H9 (cell line): ENCODE results near the gene NCMAP. TPM values are rescaled to one million over a fixed set of nuclear protein-coding genes. Genes with fewer than 3 reads are reported as not detected.
A peak's percentile ranks its signal among the peaks of the same experiment; 100 is the strongest.

ENCODE experiments used
- DNase-seq: peaks from one replicate; pipeline ENCODE4 v3.0.0-alpha.2; 2017
- H2AFZ ChIP-seq: one replicate; pipeline ENCODE4 v1.6.1; 2013; ENCODE audit warnings: mild to moderate bottlenecking, low read length, control low read depth, moderate library complexity
- H2AK5ac ChIP-seq: 2 replicates; pipeline ENCODE4 v1.6.1; 2013; ENCODE audit warnings: low read length, control low read depth, mixed read lengths; ENCODE audit not compliant: insufficient read length
- H2BK120ac ChIP-seq: one replicate; pipeline ENCODE4 v1.6.1; 2013; ENCODE audit warnings: low read depth, mild to moderate bottlenecking, low read length, control low read depth, inconsistent platforms; ENCODE audit not compliant: poor library complexity, severe bottlenecking
- H2BK12ac ChIP-seq: 2 replicates; pipeline ENCODE4 v1.6.1; 2013; ENCODE audit warnings: low read length, control low read depth, mixed read lengths, low read depth; ENCODE audit not compliant: insufficient read length
- H2BK15ac ChIP-seq: 2 replicates; pipeline ENCODE4 v1.6.1; 2013; ENCODE audit warnings: low read depth, low read length, control low read depth
- H2BK20ac ChIP-seq: one replicate; pipeline ENCODE4 v1.6.1; 2013; ENCODE audit warnings: low read depth, mild to moderate bottlenecking, low read length, control low read depth, inconsistent platforms; ENCODE audit not compliant: poor library complexity, severe bottlenecking
- H2BK5ac ChIP-seq: 2 replicates; pipeline ENCODE4 v1.6.1; 2013; ENCODE audit warnings: low read length, control low read depth, mixed read lengths; ENCODE audit not compliant: insufficient read length
- H3K14ac ChIP-seq: 2 replicates; pipeline ENCODE4 v1.6.1; 2013; ENCODE audit warnings: low read length, control low read depth; ENCODE audit not compliant: insufficient read depth
- H3K18ac ChIP-seq: 2 replicates; pipeline ENCODE4 v1.6.1; 2013; ENCODE audit warnings: low read depth, mild to moderate bottlenecking, mixed read lengths, low read length, control low read depth; ENCODE audit not compliant: insufficient read length
- H3K23ac ChIP-seq: 2 replicates; pipeline ENCODE4 v1.6.1; 2013; ENCODE audit warnings: low read length, control low read depth, mixed read lengths, low read depth; ENCODE audit not compliant: insufficient read length
- H3K23me2 ChIP-seq: 2 replicates; pipeline ENCODE4 v1.6.1; 2013; ENCODE audit warnings: low read depth, mild to moderate bottlenecking, mixed read lengths, low read length, control low read depth; ENCODE audit not compliant: insufficient read length, poor library complexity, severe bottlenecking
- H3K27ac ChIP-seq: 2 replicates; pipeline ENCODE4 v1.5.1; 2013; ENCODE audit warnings: low read length, control low read depth, mixed read lengths, low read depth; ENCODE audit not compliant: insufficient read length
- H3K27me3 ChIP-seq: 2 replicates; pipeline ENCODE4 v1.6.1; 2013; ENCODE audit warnings: low read length, control low read depth, inconsistent platforms; ENCODE audit not compliant: insufficient read depth
- H3K4ac ChIP-seq: 2 replicates; pipeline ENCODE4 v1.6.1; 2013; ENCODE audit warnings: low read depth, mild to moderate bottlenecking, control low read depth, inconsistent platforms, low read length, moderate library complexity
- H3K4me1 ChIP-seq: 2 replicates; pipeline ENCODE4 v1.6.1; 2013; ENCODE audit warnings: low read length, control low read depth, inconsistent platforms; ENCODE audit not compliant: insufficient read depth
- H3K4me2 ChIP-seq: 2 replicates; pipeline ENCODE4 v1.6.1; 2013; ENCODE audit warnings: low read length, control low read depth, mixed read lengths; ENCODE audit not compliant: insufficient read length, insufficient read depth
- H3K56ac ChIP-seq: 2 replicates; pipeline ENCODE4 v1.6.1; 2013; ENCODE audit warnings: low read depth, mild to moderate bottlenecking, mixed read lengths, low read length, control low read depth; ENCODE audit not compliant: insufficient read length
- H3K79me1 ChIP-seq: 2 replicates; pipeline ENCODE4 v1.6.1; 2013; ENCODE audit warnings: low read depth, mild to moderate bottlenecking, moderate library complexity, low read length, control low read depth, inconsistent platforms; ENCODE audit not compliant: insufficient read depth, poor library complexity, severe bottlenecking
- H3K79me2 ChIP-seq: 2 replicates; pipeline ENCODE4 v1.6.1; 2013; ENCODE audit warnings: low read length, control low read depth, inconsistent platforms; ENCODE audit not compliant: insufficient read depth
- H3K9ac ChIP-seq: 2 replicates; pipeline ENCODE4 v1.6.1; 2013; ENCODE audit warnings: low read length, control low read depth, mixed read lengths; ENCODE audit not compliant: insufficient read length; ENCODE audit errors: extremely low read depth
- H3K9me3 ChIP-seq: one replicate; pipeline ENCODE4 v1.6.1; 2013; ENCODE audit warnings: low read depth, low read length, inconsistent platforms; ENCODE audit not compliant: control insufficient read depth
- H3T11ph ChIP-seq: one replicate; pipeline ENCODE4 v1.6.1; 2013; ENCODE audit warnings: mild to moderate bottlenecking, low read length, control low read depth, inconsistent platforms
- H4K20me1 ChIP-seq: one replicate; pipeline ENCODE4 v1.6.1; 2013; ENCODE audit not compliant: control insufficient read depth, insufficient read length, insufficient read depth
- H4K5ac ChIP-seq: 2 replicates; pipeline ENCODE4 v1.6.1; 2013; ENCODE audit warnings: low read depth, mild to moderate bottlenecking, mixed read lengths, low read length, control low read depth; ENCODE audit not compliant: insufficient read length
- H4K8ac ChIP-seq: replicated peaks from 2 replicates; pipeline ENCODE4 v1.6.1; 2013; ENCODE audit warnings: low read length, control low read depth, mixed read lengths, low read depth; ENCODE audit not compliant: insufficient read length
- H4K91ac ChIP-seq: 2 replicates; pipeline ENCODE4 v1.6.1; 2013; ENCODE audit warnings: low read depth, mild to moderate bottlenecking, moderate library complexity, mixed read lengths, low read length, control low read depth; ENCODE audit not compliant: insufficient read length
- H3K27ac Mint-ChIP-seq, 3 experiments: 2 replicates in 2 of 3; 3 replicates in 1 of 3; pipeline ENCODE4 v1.8.0; 2020 to 2021; ENCODE audit warnings: mixed read lengths in 3 of 3, mild to moderate bottlenecking in 1 of 3, moderate library complexity in 1 of 3
- H3K27me3 Mint-ChIP-seq: 2 replicates; pipeline ENCODE4 v1.8.0; 2021; ENCODE audit warnings: low read depth, mild to moderate bottlenecking, moderate library complexity, mixed read lengths
- H3K36me3 Mint-ChIP-seq, 3 experiments: 2 replicates in 2 of 3; 3 replicates in 1 of 3; pipeline ENCODE4 v1.8.0; 2020 to 2021; ENCODE audit warnings: low read depth in 3 of 3, mixed read lengths in 3 of 3; ENCODE audit not compliant: insufficient read depth in 1 of 3
- H3K4me1 Mint-ChIP-seq, 2 experiments: 2 replicates each; pipeline ENCODE4 v1.8.0; 2020; ENCODE audit warnings: mixed read lengths in 2 of 2
- H3K4me3 Mint-ChIP-seq, 2 experiments: 2 replicates in 1 of 2; 3 replicates in 1 of 2; pipeline ENCODE4 v1.8.0; 2020 to 2021; ENCODE audit warnings: mild to moderate bottlenecking in 2 of 2, mixed read lengths in 2 of 2, moderate library complexity in 1 of 2
- H3K9me3 Mint-ChIP-seq, 2 experiments: 2 replicates in 1 of 2; 3 replicates in 1 of 2; pipeline ENCODE4 v1.8.0; 2020; ENCODE audit warnings: mild to moderate bottlenecking in 2 of 2, mixed read lengths in 2 of 2, moderate library complexity in 1 of 2
- WGBS: extraction: QIAGEN DNeasy Blood & Tissue Kit; methylation state at CpG from one replicate; pipeline ENCODE4 v1.1.7; 2013; ENCODE audit warnings: missing lambda C conversion rate, low lambda C conversion rate, mixed read lengths; ENCODE audit not compliant: insufficient read length; ENCODE audit errors: extremely low coverage; 5-methylcytosine and 5-hydroxymethylcytosine counted together
- total RNA-seq: library from RNA; stranded (reverse); gene quantifications from 2 replicates; pipeline ENCODE4 v1.2.1, GENCODE V29; 2021
- TF ChIP-seq, protein P1 (sequence below): fragments of 200-600 bp; sonication (generic); conservative IDR thresholded peaks from 3 replicates; pipeline ENCODE4 v1.8.0; 2021; ENCODE audit warnings: antibody characterized with exemption, mild to moderate bottlenecking

NCMAP gene
- total RNA-seq, 1 experiment from 2014 or later = 0.35 TPM

DNA sequence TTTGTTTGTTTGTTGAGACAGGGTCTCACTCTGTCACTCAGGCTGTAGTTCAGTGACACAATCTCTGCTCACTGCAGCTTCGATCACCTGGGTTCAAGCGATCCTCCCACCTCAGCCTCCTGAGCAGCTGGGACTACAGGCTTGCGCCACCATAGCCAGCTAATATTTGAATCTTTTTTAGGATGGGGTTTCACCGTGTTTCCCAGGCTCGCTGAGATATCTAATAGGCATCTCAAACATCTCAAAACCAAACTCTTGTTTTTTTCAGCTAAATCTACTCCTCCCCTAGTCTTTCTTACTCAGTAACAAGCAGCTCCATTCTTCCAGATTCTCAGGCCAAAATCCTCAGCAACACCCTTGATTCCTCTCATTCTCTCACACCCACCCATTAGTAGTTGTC, 65.2 kb downstream of the NCMAP start:
- no peak overlapping the region for H3K23ac ChIP-seq
- no peaks in the 10 kb centered on the region for H3K79me1 ChIP-seq
- DNase-seq = no peak
- H3K9ac ChIP-seq = no peak overlapping the region
- H2BK20ac ChIP-seq = no peak overlapping the region
- TF ChIP-seq, protein P1, sequence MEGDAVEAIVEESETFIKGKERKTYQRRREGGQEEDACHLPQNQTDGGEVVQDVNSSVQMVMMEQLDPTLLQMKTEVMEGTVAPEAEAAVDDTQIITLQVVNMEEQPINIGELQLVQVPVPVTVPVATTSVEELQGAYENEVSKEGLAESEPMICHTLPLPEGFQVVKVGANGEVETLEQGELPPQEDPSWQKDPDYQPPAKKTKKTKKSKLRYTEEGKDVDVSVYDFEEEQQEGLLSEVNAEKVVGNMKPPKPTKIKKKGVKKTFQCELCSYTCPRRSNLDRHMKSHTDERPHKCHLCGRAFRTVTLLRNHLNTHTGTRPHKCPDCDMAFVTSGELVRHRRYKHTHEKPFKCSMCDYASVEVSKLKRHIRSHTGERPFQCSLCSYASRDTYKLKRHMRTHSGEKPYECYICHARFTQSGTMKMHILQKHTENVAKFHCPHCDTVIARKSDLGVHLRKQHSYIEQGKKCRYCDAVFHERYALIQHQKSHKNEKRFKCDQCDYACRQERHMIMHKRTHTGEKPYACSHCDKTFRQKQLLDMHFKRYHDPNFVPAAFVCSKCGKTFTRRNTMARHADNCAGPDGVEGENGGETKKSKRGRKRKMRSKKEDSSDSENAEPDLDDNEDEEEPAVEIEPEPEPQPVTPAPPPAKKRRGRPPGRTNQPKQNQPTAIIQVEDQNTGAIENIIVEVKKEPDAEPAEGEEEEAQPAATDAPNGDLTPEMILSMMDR = no peak
- no peak overlapping the region for H3T11ph ChIP-seq
- no peaks in the 10 kb centered on the region for H4K20me1 ChIP-seq
- no peak overlapping the region for H2BK15ac ChIP-seq
- H3K27me3 ChIP-seq = no peaks in the 10 kb centered on the region
- Mint-ChIP-seq H3K4me3 (no peak overlapping the region), H3K4me1 (no peaks in the 10 kb centered on the region; a peak in 1 of 4 replicates), H3K9me3 (peaks cover 0 to 4% of the 10 kb centered on the region in 2 experiments; a peak in 1 of 5 replicates), H3K27me3 (peaks cover 2% of the 10 kb centered on the region; the same call in 1 of the 2 replicates), H3K36me3 (peaks cover 0 to 4% (median 0%) of the 10 kb centered on the region in 3 experiments; a peak in 1 of 7 replicates), H3K27ac (peak overlapping the region in 1 of 3 experiments; percentile 17; a peak in 1 of 7 replicates)
- H3K79me2 ChIP-seq = no peaks in the 10 kb centered on the region
- H3K18ac ChIP-seq = no peak overlapping the region
- H3K14ac ChIP-seq = no peak overlapping the region
- no peak overlapping the region for H2BK120ac ChIP-seq
- H3K4me1 ChIP-seq = no peaks in the 10 kb centered on the region
- H3K4me2 ChIP-seq = no peak overlapping the region
- no peak overlapping the region for H4K5ac ChIP-seq
- no peaks in the 10 kb centered on the region for H3K9me3 ChIP-seq
- H4K91ac ChIP-seq = no peak overlapping the region
- H3K4ac ChIP-seq = no peak overlapping the region
- no CpG with 5 or more reads among the region's 5 CpGs for WGBS
- H3K56ac ChIP-seq = no peak overlapping the region
- no peak overlapping the region for H3K27ac ChIP-seq
- no peak overlapping the region for H4K8ac ChIP-seq
- no peaks in the 10 kb centered on the region for H3K23me2 ChIP-seq
- H2BK5ac ChIP-seq = no peak overlapping the region
- H2AK5ac ChIP-seq = no peak overlapping the region
- H2AFZ ChIP-seq = no peak overlapping the region
- H2BK12ac ChIP-seq = no peak overlapping the region
